Panc1 (cell line): ENCODE data around the gene MAPK11.

Experiments
- CTCF ChIP-seq: fragments of 450-650 bp; IDR thresholded peaks from 2 replicates; pipeline ENCODE4 v1.5.1; 2017; ENCODE audit warnings: mild to moderate bottlenecking
- POLR2AphosphoS5 ChIP-seq: IDR thresholded peaks from 2 replicates; pipeline ENCODE4 v1.6.1; 2012; ENCODE audit warnings: mild to moderate bottlenecking, low read depth, low read length, moderate library complexity
- SIN3A ChIP-seq: IDR thresholded peaks from 2 replicates; pipeline ENCODE4 v1.6.1; 2012; ENCODE audit warnings: low read depth, mild to moderate bottlenecking, low read length, moderate library complexity, borderline replicate concordance; ENCODE audit not compliant: insufficient read depth
- TCF7L2 ChIP-seq: IDR thresholded peaks from 2 replicates; pipeline ENCODE4 v1.6.1; 2011; ENCODE audit warnings: mild to moderate bottlenecking, low read depth, low read length, inconsistent platforms
- TF ChIP-seq, protein P1 (sequence below), 2 experiments: IDR thresholded peaks; 2 replicates each; pipeline ENCODE4 v1.6.1; 2011 to 2012; ENCODE audit warnings: low read depth in 2 of 2, control low read depth in 1 of 2, low read length in 1 of 2, mild to moderate bottlenecking in 1 of 2, moderate library complexity in 1 of 2; ENCODE audit not compliant: insufficient read depth in 1 of 2

- no peak for TF ChIP-seq CTCF
- no peak for TF ChIP-seq POLR2AphosphoS5
- TF ChIP-seq, protein P1, sequence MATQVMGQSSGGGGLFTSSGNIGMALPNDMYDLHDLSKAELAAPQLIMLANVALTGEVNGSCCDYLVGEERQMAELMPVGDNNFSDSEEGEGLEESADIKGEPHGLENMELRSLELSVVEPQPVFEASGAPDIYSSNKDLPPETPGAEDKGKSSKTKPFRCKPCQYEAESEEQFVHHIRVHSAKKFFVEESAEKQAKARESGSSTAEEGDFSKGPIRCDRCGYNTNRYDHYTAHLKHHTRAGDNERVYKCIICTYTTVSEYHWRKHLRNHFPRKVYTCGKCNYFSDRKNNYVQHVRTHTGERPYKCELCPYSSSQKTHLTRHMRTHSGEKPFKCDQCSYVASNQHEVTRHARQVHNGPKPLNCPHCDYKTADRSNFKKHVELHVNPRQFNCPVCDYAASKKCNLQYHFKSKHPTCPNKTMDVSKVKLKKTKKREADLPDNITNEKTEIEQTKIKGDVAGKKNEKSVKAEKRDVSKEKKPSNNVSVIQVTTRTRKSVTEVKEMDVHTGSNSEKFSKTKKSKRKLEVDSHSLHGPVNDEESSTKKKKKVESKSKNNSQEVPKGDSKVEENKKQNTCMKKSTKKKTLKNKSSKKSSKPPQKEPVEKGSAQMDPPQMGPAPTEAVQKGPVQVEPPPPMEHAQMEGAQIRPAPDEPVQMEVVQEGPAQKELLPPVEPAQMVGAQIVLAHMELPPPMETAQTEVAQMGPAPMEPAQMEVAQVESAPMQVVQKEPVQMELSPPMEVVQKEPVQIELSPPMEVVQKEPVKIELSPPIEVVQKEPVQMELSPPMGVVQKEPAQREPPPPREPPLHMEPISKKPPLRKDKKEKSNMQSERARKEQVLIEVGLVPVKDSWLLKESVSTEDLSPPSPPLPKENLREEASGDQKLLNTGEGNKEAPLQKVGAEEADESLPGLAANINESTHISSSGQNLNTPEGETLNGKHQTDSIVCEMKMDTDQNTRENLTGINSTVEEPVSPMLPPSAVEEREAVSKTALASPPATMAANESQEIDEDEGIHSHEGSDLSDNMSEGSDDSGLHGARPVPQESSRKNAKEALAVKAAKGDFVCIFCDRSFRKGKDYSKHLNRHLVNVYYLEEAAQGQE (IDR thresholded peaks at IDR 0.05; ENCODE audit: insufficient read depth in 1 of 2, low read depth in 2 of 2, low read length in 1 of 2) = no peak
- no peak for TF ChIP-seq SIN3A
- no peak for TF ChIP-seq TCF7L2
Measured at GRCh38 chr22:50280708-50281383, 10.7 kb upstream of the MAPK11 start.
